NCI-H345 (cell line): ENCODE results near the gene RIT2.

ENCODE experiments used
- DNase-seq: peaks from one replicate; lab custom pipeline; 2025; lab: John Stamatoyannopoulos, UW

The RIT2 gene

DNA sequence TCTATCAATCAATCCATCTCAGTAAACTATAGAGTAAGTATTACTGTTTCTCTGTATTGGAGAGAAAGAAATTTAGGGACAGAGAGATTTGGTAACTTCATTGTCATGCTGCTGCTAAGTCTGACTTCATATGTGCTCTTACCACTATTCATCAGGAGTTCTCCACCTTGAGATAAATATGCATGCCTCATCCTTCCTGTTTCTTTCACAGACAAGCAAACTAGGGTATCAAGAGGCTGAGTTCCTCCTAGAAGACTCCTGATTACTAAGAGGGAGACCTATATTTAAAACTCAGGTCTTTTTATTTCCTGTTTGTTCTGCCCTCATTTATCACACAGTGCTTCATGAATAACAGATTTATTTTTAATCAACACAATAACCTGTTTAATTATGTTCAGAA, 34.1 kb downstream of the RIT2 start:
- no peak for DNase-seq

DNA sequence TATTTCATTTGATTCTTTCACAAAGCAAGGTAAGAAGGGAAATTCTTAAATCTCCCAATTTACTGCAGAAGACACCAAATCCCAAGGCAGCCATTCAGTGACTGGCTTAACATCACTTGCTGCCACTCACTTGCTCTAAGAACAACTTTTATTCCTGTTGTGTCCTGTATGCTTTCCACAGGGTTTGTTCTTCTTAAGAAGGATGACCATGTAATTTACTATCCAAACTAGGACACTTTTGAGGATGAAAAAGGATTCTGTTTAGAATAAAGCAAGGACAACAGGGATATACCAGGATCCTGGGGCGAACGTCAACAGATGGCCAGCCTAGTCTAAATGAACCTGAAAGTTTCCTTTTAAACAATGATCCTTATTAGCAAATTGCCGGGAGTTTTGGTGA, 34.8 kb downstream of the RIT2 start:
- DNase-seq = no peak

DNA sequence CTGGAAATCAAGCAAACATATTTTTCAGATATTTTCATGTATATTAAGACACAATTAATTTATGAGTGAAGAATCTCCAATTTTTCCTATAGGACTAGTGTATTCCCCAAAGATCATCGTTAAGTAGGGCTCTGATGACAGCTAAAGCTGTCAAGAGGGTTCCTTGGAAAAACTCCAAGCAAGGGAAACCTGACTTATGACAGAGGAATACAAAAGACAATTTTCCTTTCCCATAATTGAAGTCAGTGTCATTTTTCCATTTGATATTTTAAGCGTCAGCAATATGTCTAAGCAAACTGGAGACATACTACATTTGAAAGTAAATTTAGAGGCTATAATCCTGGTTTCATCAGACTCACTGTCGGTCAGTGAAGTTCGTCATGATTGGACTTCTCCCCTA, 36.1 kb downstream of the RIT2 start:
- DNase-seq = no peak

GRCh38 chr18:43078478-43079092, 36.9 kb downstream of the RIT2 start:
- no peak for DNase-seq

- no peak for DNase-seq
These were observed 37.8 kb downstream of the RIT2 start for GRCh38 chr18:43077510-43078308.

GRCh38 chr18:43073771-43074170, 41.7 kb downstream of the RIT2 start:
- no peak for DNase-seq

GRCh38 chr18:43068781-43069180, 46.7 kb downstream of the RIT2 start:
- DNase-seq = no peak

DNA sequence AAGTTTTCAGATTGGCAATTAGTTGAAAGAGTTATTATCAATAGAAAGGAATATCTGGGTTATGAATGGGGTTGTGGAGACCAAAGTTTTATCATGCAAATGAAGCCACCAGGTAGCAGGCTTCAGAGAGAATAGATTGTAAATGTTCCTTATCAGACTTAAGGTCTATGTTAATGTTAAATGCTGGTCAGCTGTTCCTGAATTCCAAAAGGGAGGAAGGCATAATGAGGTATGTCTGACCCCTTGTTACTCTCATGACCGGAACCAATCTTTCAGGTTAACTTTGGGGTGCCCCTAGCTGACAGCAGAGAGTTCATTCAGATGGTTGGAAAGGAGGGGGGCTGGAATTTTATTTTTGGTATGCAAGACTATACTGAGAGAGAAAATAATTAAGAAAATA, 47.9 kb downstream of the RIT2 start:
- DNase-seq = no peak

DNA sequence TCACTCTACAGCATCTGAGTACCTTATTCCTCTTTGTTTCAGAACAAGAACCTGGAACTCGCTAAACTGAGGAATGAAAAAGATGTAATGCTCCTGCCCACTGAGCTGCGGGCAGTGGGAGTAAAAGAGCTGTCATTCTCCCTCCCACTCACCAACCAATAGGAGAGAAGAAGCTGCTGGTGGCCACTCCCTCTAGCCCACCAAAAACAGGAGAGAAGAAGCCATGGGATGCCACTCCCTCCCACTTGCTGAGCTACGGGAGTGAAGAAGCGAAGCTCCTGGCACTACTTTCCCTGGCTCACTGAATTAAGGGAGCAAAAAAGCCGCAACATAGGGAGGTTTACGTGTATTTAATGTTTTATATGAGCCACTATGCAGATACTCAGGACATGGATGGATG, 53.7 kb downstream of the RIT2 start:
- DNase-seq = no peak

DNA sequence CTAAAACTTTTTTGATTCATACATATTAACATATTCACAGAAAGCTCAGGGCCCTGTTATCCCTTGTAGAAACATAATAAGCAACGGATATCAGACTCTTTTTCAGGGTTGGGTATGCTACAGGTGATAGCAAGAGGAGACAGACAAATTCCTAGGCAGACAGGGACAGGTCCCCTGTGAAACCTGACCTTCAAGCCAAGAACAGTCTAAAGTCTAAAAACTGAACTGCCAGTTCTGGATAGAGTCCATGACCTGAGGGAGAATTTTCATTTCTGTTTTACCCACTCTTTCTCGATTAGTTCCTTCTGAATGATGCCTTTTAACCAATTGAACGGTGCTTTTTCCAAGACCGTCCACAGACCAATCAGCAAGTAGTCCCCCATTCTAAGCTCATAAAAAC, 54.2 kb downstream of the RIT2 start:
- no peak for DNase-seq

DNA sequence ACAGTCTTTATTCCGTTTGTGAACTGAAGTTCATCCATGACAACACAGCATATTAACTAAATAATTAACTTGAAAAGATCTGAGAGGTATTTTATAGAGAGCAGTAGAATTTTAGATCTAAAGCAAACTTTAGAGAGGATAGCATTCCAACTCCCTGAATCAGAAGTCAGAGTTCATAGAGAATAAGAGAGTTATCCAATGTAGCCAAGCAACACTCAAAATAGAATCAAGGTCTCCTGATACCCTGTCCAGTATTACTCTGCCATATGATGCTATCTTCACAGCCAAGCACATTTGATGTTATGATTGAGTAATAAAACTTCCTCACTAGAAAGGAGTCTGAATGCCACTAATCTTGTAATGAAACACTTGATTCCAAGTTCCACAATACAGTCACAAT, 55.5 kb downstream of the RIT2 start:
- no peak for DNase-seq

- no peak for DNase-seq
These were observed 60.5 kb downstream of the RIT2 start for GRCh38 chr18:43054815-43055519.

GRCh38 chr18:43049021-43049420, 66.5 kb downstream of the RIT2 start:
- no peak for DNase-seq

GRCh38 chr18:43046322-43046721, 69.2 kb downstream of the RIT2 start:
- DNase-seq = no peak

- no peak for DNase-seq
These were observed 71.9 kb downstream of the RIT2 start for GRCh38 chr18:43043626-43044025.

DNA sequence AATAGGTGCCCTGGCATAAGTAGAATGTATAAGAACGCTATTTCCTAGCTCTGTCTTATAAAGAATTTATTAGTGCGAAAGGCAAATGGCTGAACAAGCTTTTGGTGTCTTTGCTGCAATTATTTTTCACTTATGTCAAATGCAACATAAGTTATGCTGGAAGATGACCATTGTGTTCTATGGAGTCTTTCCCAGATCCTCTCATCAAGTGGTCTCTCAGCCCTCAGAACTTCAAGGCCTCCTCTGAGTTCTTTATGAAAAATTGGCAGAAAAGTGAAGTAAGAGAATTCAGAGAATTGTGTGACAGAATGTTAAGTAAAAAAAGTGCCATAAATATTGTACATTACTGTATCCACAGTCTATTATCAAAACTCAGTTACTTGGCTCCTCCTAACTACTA, 75.2 kb downstream of the RIT2 start:
- no peak for DNase-seq

- no peak for DNase-seq
These were observed 80.6 kb downstream of the RIT2 start for GRCh38 chr18:43034683-43035500.

- DNase-seq = no peak
These were observed 84.3 kb downstream of the RIT2 start for GRCh38 chr18:43031169-43031568.

DNA sequence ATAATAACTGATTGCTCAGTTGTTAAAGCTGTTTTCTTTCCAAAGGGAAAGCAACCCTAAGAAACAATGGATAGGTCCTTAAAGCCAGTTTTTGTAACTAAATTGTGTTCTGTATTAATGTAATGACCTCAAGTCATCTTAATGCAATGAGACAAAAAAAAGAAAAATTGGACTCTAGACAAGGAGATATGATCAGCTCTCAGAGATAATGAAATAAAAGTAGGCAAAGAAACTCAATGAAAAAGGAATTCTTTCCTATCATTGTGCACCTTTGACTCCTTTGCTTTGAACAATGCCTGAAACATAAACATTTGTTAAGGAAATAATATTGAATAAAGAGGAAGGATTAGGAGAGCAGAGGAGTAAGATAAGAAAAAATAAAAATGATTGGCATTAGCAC, 86.1 kb downstream of the RIT2 start:
- DNase-seq = no peak

GRCh38 chr18:43022874-43023273, 92.6 kb downstream of the RIT2 start:
- no peak for DNase-seq

GRCh38 chr18:43017622-43018021, 97.9 kb downstream of the RIT2 start:
- no peak for DNase-seq

DNA sequence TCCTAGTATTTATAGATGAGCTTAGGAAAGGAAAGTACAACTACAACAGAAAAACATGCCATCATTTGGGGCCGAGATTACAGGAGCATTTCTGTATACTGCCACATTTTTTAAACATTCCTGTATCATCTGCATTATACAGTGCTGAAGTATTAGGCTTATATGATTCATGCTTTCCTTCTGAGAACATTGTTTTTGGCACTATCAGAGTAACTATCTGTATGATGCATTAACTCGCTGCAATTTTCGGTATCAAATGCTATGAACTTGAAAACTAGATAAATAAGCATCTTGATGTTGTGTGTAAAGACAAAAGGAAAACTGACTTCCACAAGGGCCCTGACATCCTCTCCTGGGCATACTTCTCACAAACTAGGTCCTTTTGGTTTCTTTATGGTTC, 102.0 kb downstream of the RIT2 start:
- no peak for DNase-seq
